Smooth muscle cell (in vitro differentiated cells): ENCODE results near the gene CDC42EP1. TPM values are rescaled to one million over a fixed set of nuclear protein-coding genes. Genes with fewer than 3 reads are reported as not detected.

Source experiments
- DNase-seq: peaks from one replicate; lab custom pipeline; 2025; ENCODE audit not compliant: unreplicated experiment; lab: John Stamatoyannopoulos, UW
- H2AFZ ChIP-seq: fragments of 200-600 bp; sonication (generic); 2 replicates; pipeline ENCODE4 v1.6.0; 2016; ENCODE audit warnings: antibody characterized with exemption, low read depth, mild to moderate bottlenecking
- H3F3A ChIP-seq: fragments of 200-600 bp; sonication (generic); 2 replicates; pipeline ENCODE4 v1.6.0; 2017; ENCODE audit warnings: antibody characterized with exemption, low read depth
- H3K27ac ChIP-seq: fragments of 200-600 bp; sonication (generic); 2 replicates; pipeline ENCODE4 v1.5.1; 2016; ENCODE audit warnings: low read depth, mild to moderate bottlenecking
- H3K27me3 ChIP-seq: fragments of 200-600 bp; sonication (generic); 2 replicates; pipeline ENCODE4 v1.6.1; 2016; ENCODE audit warnings: low read depth, mild to moderate bottlenecking
- H3K36me3 ChIP-seq: fragments of 200-600 bp; sonication (generic); 2 replicates; pipeline ENCODE4 v1.5.1; 2016; ENCODE audit warnings: low read depth
- H3K4me1 ChIP-seq: fragments of 200-600 bp; sonication (generic); 2 replicates; pipeline ENCODE4 v1.5.1; 2016; ENCODE audit warnings: low read depth
- H3K4me2 ChIP-seq: fragments of 200-600 bp; sonication (generic); 2 replicates; pipeline ENCODE4 v1.6.0; 2016; ENCODE audit warnings: mild to moderate bottlenecking
- H3K4me3 ChIP-seq: fragments of 200-600 bp; sonication (generic); 2 replicates; pipeline ENCODE4 v1.5.1; 2016; ENCODE audit warnings: mild to moderate bottlenecking
- H3K79me2 ChIP-seq: fragments of 200-600 bp; sonication (generic); 2 replicates; pipeline ENCODE4 v1.6.0; 2016; ENCODE audit warnings: low read depth, mild to moderate bottlenecking
- H3K9ac ChIP-seq: fragments of 200-600 bp; sonication (generic); 2 replicates; pipeline ENCODE4 v1.6.0; 2016; ENCODE audit warnings: low read depth
- H3K9me3 ChIP-seq: fragments of 200-600 bp; sonication (generic); replicated peaks from 2 replicates; pipeline ENCODE4 v1.5.1; 2016; ENCODE audit warnings: low read depth
- H4K20me1 ChIP-seq: fragments of 200-600 bp; sonication (generic); 2 replicates; pipeline ENCODE4 v1.6.0; 2016; ENCODE audit warnings: low read depth
- WGBS: methylation state at CpG from one replicate; pipeline ENCODE4 v1.1.7; 2016; ENCODE audit warnings: low lambda C conversion rate; 5-methylcytosine and 5-hydroxymethylcytosine counted together
- polyA plus RNA-seq: library from polyadenylated mRNA; unstranded; fragments of >200 nt; fragmentation: Nextera tagmentation; extraction: Ambion mirVana; gene quantifications from 2 replicates; pipeline ENCODE4 v1.2.1, GENCODE V29; 2016
- total RNA-seq: library from RNA; depleted of rRNA; stranded (reverse); fragments of >200 nt; gene quantifications from 2 replicates; pipeline ENCODE4 v1.2.3, GENCODE V29; 2014
- TF ChIP-seq, protein P1 (sequence below): fragments of 200-600 bp; sonication (generic); IDR thresholded peaks from 2 replicates; pipeline ENCODE4 v1.5.1; 2017; ENCODE audit warnings: borderline replicate concordance, mild to moderate bottlenecking, antibody characterized with exemption; ENCODE audit not compliant: insufficient read depth, poor library complexity, severe bottlenecking

Gene CDC42EP1
- total and polyA plus RNA-seq, 2 experiments from 2014 or later, result 14.0 to 89.6 TPM

DNA sequence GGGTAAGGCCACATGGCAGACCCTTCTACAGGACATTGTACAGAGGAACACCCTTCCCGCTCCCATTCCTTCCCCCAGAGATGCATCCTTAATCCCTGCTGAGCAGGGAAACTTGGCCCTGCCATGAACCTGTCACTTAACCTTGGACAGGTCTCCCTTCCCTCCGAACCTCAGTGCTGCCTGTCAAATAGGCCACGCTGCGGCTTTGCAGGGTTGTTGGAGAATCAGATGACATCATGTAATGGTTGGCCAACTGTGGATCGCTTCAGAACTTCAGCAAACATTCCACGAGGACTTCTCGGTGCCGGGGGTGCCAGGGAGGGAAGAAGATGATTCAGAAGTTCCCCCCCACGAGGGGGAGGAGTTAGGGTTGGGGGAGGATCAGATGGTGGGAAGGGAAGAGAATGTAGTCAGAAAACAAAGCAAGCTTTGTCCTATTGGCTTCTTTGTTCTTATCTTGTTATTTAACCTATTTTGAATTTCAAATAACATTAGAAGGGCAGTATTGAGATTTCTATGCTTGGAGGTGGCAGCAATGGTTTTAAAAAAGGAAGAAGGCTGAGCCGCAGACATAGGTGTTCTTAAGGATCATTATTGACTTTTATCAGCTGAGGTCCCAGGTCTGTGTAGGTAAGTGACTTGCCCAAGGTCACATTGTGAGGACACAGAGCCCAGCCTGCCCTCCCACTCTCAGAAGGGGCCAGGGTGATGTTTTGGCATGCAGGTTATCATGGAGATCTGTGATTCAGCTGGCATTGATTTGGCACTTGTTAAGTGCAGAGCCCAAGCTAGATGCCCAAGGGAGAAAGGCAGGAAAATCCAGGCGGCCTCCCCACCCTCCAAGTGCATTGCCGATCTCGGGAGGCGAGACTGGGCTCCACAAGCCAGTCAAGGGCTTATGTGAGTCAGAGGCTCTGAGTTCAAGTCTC is 3.1 kb downstream of the CDC42EP1 start:
- Histone ChIP-seq H2AFZ (no peak overlapping the region), H3F3A (peaks cover 29% of the 10 kb centered on the region), H3K4me2 (peak overlapping the region; percentile 95), H3K4me1 (peaks cover 23% of the 10 kb centered on the region), H3K27ac (peak overlapping the region; percentile 90), H3K36me3 (no peaks in the 10 kb centered on the region), H3K27me3 (no peaks in the 10 kb centered on the region), H3K9me3 (no peaks in the 10 kb centered on the region), H3K9ac (peak overlapping the region; percentile 66), H3K79me2 (peaks cover 72% of the 10 kb centered on the region), H3K4me3 (no peak overlapping the region), H4K20me1 (peaks cover 71% of the 10 kb centered on the region)
- peak; percentile 33 for DNase-seq
- TF ChIP-seq, protein P1, sequence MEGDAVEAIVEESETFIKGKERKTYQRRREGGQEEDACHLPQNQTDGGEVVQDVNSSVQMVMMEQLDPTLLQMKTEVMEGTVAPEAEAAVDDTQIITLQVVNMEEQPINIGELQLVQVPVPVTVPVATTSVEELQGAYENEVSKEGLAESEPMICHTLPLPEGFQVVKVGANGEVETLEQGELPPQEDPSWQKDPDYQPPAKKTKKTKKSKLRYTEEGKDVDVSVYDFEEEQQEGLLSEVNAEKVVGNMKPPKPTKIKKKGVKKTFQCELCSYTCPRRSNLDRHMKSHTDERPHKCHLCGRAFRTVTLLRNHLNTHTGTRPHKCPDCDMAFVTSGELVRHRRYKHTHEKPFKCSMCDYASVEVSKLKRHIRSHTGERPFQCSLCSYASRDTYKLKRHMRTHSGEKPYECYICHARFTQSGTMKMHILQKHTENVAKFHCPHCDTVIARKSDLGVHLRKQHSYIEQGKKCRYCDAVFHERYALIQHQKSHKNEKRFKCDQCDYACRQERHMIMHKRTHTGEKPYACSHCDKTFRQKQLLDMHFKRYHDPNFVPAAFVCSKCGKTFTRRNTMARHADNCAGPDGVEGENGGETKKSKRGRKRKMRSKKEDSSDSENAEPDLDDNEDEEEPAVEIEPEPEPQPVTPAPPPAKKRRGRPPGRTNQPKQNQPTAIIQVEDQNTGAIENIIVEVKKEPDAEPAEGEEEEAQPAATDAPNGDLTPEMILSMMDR, result no peak
- WGBS, result 30% methylated on average over 14 of the region's 14 CpGs

DNA sequence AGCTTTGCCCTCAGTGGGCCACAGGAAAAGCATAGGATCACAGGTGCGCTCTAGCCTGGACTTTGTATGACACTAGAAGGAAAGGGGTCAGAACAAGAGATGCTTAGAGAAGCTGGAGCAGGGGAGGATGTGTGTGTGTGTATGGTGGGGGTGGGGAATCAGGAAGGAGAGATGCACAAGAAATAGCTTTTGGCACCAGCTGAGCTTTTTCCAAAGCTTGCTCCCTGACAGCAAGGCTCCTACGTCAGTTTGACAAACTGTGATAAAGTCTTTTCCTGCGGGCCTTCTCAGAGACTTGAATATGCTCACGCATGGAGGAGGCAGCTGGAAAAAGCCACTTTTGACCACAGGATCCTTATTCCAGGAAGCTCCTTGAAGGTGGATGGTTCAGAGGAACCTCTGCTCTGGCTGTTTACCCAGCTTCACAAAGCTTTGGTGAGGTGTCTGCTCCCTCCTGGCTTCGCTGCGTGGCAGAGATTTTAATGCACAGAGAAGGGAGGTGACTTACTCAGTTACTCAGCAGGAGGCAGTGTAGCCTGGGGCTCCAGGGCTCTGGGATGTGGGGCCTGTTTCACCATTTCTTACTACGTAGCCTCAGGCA is 3.9 kb downstream of the CDC42EP1 start:
- no peaks in the 10 kb centered on the region for H3K27me3 ChIP-seq
- TF ChIP-seq, protein P1, result no peak
- DNase-seq, result no peak
- H3K4me2 ChIP-seq, result peak overlapping the region; percentile 95
- H3K4me3 ChIP-seq, result no peak overlapping the region
- H3K79me2 ChIP-seq, result peaks cover 80% of the 10 kb centered on the region
- H3F3A ChIP-seq, result peaks cover 29% of the 10 kb centered on the region
- peaks cover 23% of the 10 kb centered on the region for H3K4me1 ChIP-seq
- H3K9ac ChIP-seq, result peak overlapping the region; percentile 32
- no peaks in the 10 kb centered on the region for H3K36me3 ChIP-seq
- peak overlapping the region; percentile 90 for H3K27ac ChIP-seq
- no peaks in the 10 kb centered on the region for H3K9me3 ChIP-seq
- H4K20me1 ChIP-seq, result peaks cover 79% of the 10 kb centered on the region
- H2AFZ ChIP-seq, result no peak overlapping the region
- 68% methylated on average over 7 of the region's 7 CpGs for WGBS

DNA sequence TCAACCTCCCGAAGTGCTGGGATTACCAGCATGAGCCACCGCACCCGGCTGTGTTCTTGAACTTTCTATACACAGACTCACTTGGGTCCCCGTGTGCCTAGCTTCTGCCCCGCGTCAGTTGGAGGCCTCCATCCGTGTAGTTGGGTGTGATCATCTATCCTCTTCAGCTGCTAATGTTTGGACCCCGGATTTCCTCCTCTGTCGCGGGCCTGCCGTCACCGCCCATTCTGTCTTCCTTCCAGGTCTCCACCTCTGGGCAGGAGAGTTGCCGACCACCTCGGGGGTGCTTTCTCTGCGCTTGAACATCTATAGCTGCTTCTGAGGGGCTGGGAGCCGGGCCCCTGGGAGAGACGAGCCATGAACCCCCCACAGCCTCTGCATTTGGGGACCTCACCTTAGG is 5.5 kb downstream of the CDC42EP1 start:
- TF ChIP-seq, protein P1, result no peak
- Histone ChIP-seq H3K9ac (no peak overlapping the region), H3F3A (peaks cover 23% of the 10 kb centered on the region), H2AFZ (no peak overlapping the region), H3K4me2 (no peak overlapping the region), H3K4me3 (no peak overlapping the region), H3K4me1 (peaks cover 18% of the 10 kb centered on the region), H4K20me1 (peaks cover 95% of the 10 kb centered on the region), H3K36me3 (no peaks in the 10 kb centered on the region), H3K9me3 (no peaks in the 10 kb centered on the region), H3K79me2 (peaks cover 83% of the 10 kb centered on the region), H3K27me3 (no peaks in the 10 kb centered on the region), H3K27ac (peak overlapping the region; percentile 3)
- DNase-seq, result no peak
- 98% methylated on average over 17 of the region's 17 CpGs for WGBS
